ENCODE data around the gene LYPD3.

The LYPD3 gene

GRCh38 chr19:43485951-43486350, 20.5 kb upstream of the LYPD3 start:
- no peak for DNase-seq (ENCODE audit: low spot score)
- TF ChIP-seq CTCF (IDR thresholded peaks at IDR 0.05; ENCODE audit: extremely low read depth, missing control alignments): no peak

GRCh38 chr19:43483281-43483680, 17.9 kb upstream of the LYPD3 start:
- no peak for DNase-seq (ENCODE audit: low spot score)
- TF ChIP-seq CTCF (IDR thresholded peaks at IDR 0.05; ENCODE audit: extremely low read depth, missing control alignments): no peak

- no peak for TF ChIP-seq CTCF (IDR thresholded peaks at IDR 0.05; ENCODE audit: extremely low read depth, missing control alignments)
Measured at GRCh38 chr19:43482193-43482592, 16.8 kb upstream of the LYPD3 start.

GRCh38 chr19:43481701-43482100, 16.3 kb upstream of the LYPD3 start:
- no peak for TF ChIP-seq CTCF (IDR thresholded peaks at IDR 0.05; ENCODE audit: extremely low read depth, missing control alignments)
- no peak for DNase-seq (ENCODE audit: low spot score)

More at GRCh38 chr19:43482193-43482592, 16.8 kb upstream of the LYPD3 start:
- no peak for DNase-seq (ENCODE audit: low spot score)

- DNase-seq (ENCODE audit: low spot score): no peak
Measured at GRCh38 chr19:43480574-43480973, 15.2 kb upstream of the LYPD3 start.

GRCh38 chr19:43479961-43480561, 14.7 kb upstream of the LYPD3 start:
- no peak for TF ChIP-seq CTCF (IDR thresholded peaks at IDR 0.05; ENCODE audit: extremely low read depth, missing control alignments)
- DNase-seq (ENCODE audit: low spot score): no peak

More at GRCh38 chr19:43480574-43480973, 15.2 kb upstream of the LYPD3 start:
- TF ChIP-seq CTCF (IDR thresholded peaks at IDR 0.05; ENCODE audit: extremely low read depth, missing control alignments): no peak

- TF ChIP-seq CTCF (IDR thresholded peaks at IDR 0.05; ENCODE audit: extremely low read depth, missing control alignments): no peak
- no peak for DNase-seq (ENCODE audit: low spot score)
Measured at GRCh38 chr19:43479226-43479625, 13.8 kb upstream of the LYPD3 start.
